ENCODE results near the gene UVSSA.
"Not testable (repeated sequence)": the region's sequence is repeated elsewhere in the genome, so short reads cannot be mapped to it uniquely, and the experiment has no call there.

The UVSSA gene

DNA sequence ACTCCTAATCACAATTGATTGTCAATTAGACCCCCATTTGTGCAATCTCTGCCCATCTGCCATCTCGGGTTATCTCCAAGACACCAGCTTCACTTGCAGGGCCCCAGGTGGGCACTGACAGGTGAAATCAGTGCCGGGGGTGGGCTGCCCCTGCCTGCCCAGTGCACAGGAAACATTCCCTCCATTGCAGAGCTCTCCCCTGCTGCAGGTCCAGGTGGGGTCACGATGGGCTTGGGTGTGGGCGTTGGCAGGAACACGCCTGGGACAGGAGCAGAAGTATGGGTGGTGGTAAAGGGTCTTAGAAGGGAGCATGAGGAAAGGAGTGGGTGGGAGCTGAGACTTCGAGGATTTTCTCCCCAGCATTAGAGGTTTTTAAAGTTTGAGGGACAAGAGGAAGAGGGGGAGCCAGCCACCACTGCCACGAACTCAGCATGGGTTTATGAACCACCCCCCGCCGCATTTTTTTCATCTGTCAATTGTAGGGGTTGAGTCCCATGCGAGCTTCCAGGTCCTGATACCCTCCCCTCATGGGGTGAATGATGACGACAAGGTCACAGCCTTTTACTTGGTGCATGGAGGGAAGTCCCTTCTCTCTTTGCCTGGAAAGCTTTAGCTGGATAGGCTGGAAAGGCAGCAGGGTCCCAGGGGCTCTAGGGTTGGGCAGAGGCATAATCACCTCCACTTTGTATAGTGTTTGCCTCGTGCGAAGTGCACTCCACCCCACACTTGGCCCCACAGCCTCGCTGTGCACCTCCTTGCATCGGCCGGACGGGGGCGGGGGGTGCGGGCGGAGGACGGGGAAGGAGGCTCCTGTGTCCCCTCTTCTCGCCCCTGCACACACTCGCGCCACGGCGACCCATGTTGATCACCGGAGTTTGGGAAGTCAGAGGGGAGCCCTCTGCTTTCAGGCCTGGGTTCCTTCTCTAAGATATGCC is 62.8 kb downstream of the UVSSA start:
- no peak for DNase-seq

DNA sequence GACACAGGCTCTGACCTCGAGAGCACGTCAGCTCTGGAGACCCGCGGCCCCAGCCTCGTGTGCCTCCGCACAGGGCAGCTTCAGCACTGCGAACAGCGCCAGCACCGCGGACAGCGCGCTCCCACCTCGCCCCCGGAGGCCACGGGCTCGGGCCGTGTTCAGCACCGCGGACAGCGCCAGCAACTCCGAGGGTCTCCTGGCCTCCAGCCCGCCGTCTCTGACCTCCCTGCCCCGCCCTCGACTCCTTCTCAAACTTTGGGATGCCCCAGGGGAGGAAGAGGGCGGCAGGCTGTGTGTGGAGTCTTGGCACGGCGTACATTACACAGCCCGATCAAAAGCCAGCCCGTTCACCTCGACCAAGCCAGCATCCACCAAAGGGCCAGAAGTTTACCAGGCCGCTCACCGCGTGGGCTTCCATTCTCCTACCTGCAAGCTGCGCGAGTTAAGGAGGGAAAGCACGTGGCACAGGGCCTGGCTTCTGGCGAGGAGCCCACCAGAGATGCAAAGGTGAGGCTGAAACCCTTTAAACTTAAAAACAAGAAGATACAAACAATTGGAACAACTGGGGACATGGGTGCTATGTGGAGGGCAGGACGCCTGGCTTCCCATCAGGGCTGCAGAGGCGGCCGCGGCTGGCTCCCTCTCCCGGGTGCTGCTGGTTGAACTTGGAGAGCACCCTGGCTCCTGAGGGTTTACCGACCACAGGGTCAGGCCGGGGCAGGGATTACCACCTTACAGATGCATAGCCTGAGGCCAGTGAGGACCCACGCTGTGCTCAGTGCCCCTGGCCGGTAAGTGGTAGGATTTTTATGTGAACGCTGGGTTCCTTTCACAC is 63.7 kb downstream of the UVSSA start:
- DNase-seq = peak in 1 of 2 donors; percentile 37

DNA sequence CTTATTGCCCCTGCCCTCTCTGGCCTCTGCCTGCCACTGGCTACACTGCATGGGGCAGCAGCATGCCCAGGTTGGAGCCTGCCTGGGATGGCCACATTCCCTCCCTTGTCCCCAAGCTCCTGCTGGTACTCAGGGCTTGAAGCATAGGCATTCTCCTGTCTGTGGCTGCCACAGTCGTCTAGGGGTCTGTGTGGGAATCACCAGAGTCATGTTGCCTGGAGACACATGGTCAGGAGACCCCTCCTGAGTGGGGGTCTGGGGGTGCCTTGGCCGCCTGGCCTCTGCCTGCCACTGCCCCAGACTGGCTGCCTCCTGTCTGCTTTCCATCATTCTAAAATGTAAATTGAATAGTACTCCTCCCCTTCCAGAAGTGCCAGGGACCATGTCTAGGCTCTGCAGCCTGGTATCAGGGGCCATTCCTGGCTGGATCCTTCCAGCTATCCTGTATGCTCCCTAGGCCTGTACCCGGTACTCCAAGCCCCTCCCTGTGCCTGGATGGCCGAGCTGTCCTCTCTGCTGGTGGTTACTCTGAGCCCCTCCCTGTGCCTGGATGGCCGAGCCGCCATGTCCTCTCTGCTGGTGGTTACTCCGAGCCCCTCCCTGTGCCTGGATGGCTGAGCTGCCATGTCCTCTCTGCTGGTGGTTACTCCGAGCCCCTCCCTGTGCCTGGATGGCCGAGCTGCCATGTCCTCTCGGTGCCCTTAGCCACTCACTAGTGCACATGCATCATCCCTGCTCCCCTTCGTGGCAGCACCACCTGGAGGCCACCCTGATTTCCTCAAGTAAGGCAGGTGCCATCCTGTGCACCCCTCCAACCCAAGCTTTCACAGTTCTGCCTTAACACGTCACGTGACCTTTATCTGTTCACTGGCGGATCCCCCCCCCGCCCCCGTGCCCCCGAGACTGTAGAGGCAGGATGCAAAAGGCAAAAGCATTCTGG is 64.7 kb downstream of the UVSSA start:
- no peak for DNase-seq

DNA sequence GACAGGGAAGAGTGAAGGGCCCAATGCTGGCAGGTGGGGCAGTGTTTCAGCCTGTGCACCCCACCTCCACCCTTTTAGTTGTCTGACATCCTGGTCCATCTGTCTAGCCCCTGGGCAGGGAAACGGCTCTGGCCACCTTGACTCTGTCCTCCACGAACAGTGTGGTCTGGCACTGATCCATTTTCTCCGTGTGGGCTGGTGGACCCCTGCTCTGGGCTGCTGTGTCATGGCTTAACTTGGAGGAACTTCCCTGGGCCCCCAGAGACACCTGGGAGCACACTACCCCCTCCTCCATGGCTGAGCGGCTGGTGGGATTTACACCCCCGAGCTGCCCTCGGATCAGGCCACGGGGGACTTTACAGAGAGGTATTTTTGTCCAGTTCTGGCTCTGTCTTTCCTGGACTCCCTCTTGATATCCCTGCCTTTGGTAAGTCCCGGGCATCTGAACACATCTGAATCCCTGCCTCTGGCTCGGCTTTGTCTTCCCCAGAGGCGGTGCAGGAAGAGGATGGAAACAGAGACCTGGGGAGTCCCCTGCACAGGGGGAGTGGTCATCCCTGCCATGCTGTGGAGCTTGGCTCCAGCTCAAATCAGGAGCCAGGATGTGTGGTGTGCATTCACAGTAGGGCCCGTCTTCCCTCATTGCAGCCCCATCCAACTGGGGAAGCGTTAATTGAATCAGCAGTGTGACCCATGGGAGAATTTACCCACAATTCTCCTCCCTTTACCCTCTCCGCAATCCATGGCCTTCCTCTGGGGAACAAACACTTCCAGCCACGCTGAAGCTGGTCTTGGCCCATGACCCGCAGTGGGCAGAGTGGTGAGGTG is 65.6 kb downstream of the UVSSA start:
- no peak for DNase-seq

DNA sequence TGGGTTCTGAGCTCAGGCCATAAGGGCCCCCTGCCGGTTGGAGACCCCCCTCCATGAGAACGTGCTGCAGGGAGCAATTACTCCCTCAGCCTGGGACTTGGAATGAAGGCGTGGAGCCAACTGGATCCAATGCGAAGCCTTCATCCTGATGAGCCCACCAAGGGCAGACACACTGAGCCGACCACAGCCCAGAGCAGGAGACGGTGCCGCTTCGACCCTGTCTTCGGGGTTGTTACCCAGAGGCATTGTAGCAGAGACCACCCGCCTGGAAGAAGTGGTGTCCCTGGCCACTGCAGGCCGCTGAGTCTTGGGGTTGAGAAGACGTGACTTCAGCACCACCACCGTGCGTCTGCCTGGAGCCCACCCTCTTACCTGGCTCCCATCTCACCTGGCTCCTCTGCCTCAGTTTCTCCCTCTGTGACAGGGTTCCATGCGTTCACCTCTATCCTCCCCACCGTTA is 66.2 kb downstream of the UVSSA start:
- DNase-seq = no peak

DNA sequence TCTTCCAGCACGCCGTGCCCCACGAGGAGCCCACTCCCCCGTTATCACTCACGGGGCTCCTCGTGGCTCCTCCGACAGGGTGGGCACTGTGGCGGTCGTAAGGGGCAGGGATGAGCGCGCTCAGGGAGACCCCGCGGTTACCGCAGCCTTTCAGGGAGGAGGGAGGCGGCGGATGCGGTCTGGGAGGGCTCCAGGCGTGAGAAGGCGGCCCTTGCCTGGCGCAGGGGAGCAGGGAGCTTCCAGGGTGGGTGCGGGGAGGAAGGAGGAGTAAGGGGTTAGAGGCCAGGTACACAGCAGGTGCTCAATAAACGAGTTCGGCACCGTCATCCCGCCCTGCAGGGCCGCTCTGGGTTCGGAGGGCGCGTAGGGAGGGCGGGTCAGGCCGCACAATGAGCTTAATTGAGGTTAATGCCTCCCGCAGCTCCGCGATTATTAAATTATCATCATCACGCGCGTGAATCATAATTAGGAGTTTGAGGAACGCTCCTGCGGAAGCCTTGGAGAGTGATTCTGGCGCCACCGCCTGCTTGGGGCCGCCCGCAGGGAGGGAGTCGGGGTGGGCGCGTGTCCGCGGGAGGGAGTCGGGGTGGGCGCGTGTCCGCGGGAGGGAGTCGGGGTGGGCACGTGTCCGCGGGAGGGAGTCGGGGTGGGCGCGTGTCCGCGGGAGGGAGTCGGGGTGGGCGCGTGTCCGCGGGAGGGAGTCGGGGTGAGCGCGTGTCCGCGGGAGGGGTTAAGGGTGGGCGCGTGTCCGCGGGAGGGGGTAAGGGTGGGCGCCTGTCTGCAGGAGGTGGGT is 66.9 kb downstream of the UVSSA start:
- DNase-seq = no peak

DNA sequence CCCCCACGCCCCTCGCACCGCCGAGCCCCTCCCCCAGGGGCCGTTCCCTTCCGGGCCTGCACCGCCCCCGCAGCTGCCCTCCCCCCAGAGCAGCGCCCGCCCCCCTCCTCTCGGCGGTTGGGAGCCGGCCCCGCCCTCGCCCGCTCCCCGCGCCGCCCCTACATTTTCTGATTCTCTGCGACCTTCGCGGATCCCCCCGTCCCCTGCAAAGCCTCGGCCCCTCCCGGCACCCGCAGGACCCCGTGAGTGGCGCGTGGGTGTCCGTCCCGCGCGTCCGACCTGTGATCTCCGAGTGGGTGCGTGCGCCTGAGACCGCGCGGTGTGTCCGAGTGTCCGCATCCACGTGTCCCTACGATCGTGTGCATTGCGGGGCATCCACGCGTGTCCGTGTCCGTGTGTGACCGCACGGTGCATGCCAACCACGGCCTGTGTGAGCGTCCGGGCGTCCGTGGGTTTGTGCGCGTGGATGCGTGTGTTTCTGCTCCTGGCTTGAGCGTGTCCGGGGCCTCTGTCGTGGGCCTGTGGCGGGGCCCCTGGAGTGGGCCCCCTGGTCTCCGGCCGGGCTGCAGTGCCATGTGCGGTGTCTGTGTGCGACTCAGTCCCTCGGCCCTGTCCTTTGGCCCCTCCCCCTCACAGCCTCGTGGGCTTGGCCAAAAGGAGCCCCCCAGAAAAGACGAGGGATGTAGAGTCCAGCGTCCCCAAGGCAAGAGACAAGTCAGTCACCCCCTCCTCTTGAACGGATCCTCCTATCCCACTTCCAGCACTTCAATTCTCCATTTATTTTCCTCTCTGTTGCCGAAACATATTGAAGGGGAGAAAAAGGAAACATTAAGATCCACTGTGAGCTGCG is 68.0 kb downstream of the UVSSA start:
- no peak for DNase-seq

DNA sequence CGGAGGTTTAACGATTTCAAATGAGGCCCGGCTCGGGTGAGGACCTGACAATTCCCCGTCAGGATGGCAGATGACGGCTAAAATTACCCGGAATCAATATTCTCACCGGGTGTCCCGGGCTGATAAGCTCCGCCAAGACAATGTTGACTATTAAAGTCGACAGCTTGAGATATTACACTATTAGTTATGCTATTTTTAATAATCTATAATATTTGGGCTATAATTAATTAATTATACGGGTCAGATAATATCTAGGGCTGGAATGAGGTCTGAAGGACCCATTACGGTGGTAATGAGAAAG is 68.6 kb downstream of the UVSSA start:
- no peak for DNase-seq

DNA sequence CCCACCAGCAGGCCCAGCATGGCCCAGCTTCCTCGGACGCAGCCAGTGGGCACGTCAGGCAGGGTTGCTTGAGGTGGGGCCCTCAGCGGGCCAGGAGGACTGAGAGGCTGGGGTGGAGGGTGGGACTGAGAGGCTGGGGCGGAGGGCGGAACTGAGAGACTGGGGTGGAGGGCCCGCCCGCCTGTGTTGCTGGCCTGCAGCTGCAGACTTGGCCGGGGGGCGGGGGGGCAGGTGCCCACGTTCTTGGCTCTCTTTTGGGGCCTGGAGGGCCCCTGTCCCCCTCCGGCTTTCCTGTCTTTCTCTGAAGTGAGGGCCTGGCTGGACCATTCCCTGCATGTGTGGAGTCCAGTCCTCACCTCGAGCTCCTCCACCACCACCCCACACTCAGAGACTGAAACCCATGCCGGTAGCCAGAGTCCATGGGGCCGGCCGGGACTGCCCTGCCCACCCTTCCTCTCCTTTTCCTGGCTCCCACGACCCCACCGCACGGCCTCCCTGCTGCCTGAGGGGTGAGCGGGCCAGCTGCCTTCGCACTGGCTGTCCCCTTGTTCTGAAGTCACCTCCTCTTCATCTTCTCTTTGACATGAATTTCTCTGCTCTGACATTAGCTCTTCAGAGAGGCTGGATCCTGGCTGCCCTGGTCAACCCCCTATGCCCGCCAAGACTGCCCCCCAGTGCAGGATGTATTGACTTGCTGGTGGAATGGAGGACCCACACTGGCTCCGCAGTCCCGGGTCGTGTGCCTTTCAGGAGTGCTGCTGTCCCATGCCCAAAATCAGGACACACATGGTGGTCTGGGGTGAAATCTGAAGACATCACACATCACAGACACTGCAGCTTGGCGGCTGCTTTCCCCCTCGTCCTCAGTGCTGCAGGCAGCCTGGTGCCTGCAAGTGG is 69.3 kb downstream of the UVSSA start:
- no peak for DNase-seq

DNA sequence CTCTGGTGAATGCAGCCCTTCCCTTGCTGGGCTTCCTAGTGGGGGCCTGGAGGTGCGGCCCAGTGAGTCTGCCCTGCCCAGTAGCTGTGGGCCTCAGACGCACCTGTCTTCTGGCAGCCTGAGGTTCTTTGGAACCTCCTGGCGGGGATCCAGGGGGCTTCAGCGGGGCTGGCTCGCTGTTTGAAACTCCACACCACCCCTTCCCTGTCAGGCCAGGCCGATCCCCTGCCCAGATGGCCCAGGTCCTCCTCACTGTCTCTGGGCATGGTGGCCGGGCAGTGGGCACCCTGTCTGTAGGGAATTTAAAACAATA is 69.9 kb downstream of the UVSSA start:
- no peak for DNase-seq

DNA sequence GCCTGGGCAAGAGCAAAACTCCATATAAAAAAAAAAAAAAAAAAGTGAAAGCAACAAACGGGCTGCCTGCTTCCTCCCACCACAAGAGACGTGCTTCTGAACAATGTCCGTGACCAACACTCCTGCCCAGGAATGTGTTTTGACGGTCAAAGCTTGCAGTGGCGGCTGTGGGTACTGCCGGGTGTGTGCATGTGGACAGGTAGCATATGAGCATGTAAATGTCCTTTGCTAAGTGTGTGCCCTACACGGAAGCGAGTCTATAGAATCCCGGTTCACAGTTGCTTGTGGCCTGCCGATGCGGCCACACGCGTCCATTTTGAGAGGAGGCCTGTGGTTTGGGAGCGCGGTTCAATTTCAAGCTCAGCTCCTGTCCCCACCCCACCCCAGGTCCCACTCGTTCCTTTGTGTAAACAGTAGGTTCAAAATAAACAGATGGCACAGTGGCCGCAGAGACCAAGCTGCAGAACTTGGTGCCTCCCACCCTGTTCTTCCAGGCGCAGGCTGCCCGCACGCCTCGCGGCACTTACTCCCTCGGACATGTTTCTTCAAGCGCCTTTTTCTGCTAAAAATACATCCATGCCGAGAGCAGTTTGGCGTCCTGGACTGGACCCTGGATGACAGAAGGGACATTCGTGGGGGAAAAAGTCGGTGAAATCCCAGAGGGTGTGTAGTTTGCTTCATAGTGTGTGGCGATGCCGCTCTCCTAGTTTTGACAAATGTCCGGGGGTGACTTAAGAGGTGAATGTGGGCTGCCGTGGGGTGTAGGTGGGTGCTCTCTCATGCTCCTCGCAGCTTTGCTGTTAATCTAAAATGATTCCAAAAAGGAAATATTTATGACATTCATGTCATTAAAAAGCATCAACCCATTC is 70.7 kb downstream of the UVSSA start:
- no peak for DNase-seq

DNA sequence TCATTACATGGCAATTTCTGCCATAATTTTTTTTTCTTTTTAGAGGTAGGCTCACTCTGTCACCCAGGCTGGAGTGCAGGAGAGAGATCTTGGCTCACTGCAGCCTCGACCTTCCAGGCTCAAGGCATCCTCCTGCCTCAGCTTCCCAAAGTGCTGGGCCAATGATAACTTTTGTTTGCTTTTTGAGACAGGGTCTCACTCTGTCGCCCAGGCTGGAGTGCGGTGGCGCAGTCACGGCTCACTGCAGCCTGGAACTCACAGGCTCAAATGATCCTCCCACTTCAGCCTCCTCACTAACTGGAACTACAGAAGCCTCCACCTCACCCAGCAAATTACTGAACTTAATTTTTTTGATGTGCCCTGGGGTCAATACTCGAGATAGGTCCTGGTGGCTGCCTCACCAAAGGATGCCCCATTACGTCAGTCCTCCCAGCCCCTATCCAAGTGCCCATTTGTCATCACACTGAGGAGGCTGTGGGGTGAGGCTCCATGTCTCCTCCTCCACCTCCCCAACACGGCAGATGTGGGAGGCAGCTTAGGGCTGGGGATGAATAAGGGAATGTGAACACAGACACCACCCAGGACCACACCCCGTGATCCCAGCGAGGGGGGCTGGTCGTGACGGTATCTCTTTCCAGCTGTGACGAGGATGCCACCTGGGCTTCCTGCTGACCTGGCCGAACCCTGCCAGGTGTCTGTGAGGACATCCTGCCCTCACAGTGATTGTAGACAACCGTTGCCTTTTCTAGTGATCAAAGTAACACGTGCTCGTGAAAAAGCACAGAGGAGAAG is 71.7 kb downstream of the UVSSA start:
- DNase-seq = no peak

DNA sequence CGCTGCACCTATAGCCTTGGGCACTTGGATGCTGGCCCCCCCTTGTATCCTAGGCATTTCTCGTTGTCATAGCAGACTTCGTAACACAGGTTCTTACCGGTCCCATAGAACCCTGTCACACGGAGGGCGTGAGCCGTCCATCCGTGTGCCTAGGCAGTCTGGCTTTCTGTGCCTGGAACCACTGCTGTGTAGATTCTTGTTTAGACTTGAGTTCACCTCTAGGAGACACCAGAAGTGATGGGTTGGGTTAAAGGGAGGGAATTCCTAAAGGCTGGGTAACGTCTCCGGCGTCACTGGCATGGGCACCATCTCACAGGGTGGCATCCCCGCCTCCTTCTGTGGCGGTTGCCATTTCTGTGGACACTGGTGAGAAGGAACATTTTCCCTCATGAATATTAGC is 72.7 kb downstream of the UVSSA start:
- DNase-seq = no peak

DNA sequence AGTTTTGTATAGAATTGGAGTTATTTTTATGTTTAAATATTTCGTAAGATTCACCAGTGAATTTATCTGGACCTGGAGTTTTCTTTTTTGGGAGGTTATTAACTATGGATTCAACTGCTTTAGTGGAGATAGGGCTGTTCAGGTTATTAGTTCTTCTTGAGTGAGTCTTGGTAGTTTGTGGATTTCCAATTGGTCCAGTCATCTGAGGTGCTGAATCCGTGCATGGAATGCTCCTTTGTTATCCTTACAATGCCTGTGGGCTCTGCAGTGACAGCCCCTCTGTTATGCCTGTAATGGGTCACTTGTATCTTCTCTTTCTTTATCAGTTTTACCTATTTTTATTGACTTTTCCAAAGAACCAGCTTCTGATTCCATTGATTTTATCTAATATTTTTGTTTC is 74.6 kb downstream of the UVSSA start:
- no peak for DNase-seq

DNA sequence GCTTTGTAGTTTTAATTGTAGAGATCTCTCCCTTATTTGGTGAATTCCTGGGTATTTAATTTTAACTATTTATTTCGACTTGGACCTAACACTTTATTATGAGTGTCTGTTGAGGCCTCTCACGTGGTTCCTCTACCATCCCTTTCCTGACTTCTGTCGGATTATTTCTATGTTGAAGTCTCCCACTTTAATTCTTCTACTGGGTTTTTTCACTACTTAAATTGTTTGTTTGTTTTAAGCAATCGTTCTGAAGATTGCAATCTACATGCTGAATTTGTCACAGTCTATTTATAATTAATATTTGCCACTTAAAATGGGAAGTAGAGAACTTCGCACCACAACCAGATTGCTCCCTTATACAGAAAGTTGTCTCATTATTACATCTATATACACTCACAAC is 80.0 kb downstream of the UVSSA start:
- no peak for DNase-seq

DNA sequence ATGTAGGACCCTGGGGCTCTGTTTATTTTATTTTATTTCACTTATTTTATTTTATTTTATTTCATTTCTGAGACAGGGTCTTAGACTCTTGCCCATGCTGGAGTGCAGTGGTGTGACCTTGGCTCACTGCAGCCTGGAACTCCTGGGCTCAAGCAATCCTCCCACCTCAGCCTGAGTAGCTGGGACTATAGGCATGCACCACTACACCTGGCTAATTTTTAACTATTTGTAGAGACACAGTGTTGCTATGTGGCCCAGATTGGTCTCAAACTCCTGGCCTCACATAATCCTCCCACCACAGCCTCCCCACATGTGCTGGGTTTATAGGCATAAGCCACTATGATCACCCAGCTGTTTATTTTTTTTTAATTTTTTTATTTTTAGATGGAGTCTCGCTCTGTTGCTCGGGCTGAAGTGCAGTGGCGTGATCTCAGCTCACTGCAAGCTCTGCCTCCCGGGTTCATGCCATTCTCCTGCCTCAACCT is 96.7 kb downstream of the UVSSA start:
- DNase-seq = not testable (repeated sequence)

Measured in CD4-positive, alpha-beta T cell treated with Interferon alpha-2 for 1 hour (primary cell).